Endothelial cell (in vitro differentiated cells): ENCODE data around the gene MYH13. TPM values are rescaled to one million over a fixed set of nuclear protein-coding genes. Genes with fewer than 3 reads are reported as not detected.

Experiments
- DNase-seq: peaks from one replicate; pipeline ENCODE4 v3.0.0; 2021; ENCODE audit warnings: low spot score
- H3K27ac Mint-ChIP-seq: one replicate; pipeline ENCODE4 v1.8.0; 2021; ENCODE audit warnings: mixed read lengths, inconsistent platforms; ENCODE audit not compliant: unreplicated experiment
- H3K27me3 Mint-ChIP-seq: one replicate; pipeline ENCODE4 v1.8.0; 2021; ENCODE audit warnings: mild to moderate bottlenecking, moderate library complexity, mixed read lengths, inconsistent platforms; ENCODE audit not compliant: unreplicated experiment
- H3K36me3 Mint-ChIP-seq: one replicate; pipeline ENCODE4 v1.8.0; 2021; ENCODE audit warnings: mild to moderate bottlenecking, low read depth, mixed read lengths, inconsistent platforms; ENCODE audit not compliant: unreplicated experiment
- H3K4me1 Mint-ChIP-seq: one replicate; pipeline ENCODE4 v1.8.0; 2021; ENCODE audit warnings: mild to moderate bottlenecking, mixed read lengths, inconsistent platforms; ENCODE audit not compliant: unreplicated experiment
- H3K4me3 Mint-ChIP-seq: one replicate; pipeline ENCODE4 v1.8.0; 2021; ENCODE audit warnings: mild to moderate bottlenecking, mixed read lengths, inconsistent platforms; ENCODE audit not compliant: unreplicated experiment
- H3K9me3 Mint-ChIP-seq: one replicate; pipeline ENCODE4 v1.8.0; 2021; ENCODE audit warnings: mixed read lengths, inconsistent platforms; ENCODE audit not compliant: unreplicated experiment
- total RNA-seq: library from RNA; stranded (reverse); fragmentation: NEBNext Ultra II Directional; extraction: Animal tissue kit (Norgen Biotek cat#: 25700); gene quantifications from one replicate; pipeline ENCODE4 v1.2.1, GENCODE V29; 2021; ENCODE audit not compliant: unreplicated experiment
- TF ChIP-seq, protein P1 (sequence below): fragments of 200-600 bp; sonication (generic); IDR thresholded peaks from one replicate; pipeline ENCODE4 v1.5.0; 2021; ENCODE audit warnings: antibody characterized with exemption; ENCODE audit not compliant: unreplicated experiment

MYH13 gene
- total RNA-seq, 1 donor from 2014 or later, result 0.05 TPM

DNA sequence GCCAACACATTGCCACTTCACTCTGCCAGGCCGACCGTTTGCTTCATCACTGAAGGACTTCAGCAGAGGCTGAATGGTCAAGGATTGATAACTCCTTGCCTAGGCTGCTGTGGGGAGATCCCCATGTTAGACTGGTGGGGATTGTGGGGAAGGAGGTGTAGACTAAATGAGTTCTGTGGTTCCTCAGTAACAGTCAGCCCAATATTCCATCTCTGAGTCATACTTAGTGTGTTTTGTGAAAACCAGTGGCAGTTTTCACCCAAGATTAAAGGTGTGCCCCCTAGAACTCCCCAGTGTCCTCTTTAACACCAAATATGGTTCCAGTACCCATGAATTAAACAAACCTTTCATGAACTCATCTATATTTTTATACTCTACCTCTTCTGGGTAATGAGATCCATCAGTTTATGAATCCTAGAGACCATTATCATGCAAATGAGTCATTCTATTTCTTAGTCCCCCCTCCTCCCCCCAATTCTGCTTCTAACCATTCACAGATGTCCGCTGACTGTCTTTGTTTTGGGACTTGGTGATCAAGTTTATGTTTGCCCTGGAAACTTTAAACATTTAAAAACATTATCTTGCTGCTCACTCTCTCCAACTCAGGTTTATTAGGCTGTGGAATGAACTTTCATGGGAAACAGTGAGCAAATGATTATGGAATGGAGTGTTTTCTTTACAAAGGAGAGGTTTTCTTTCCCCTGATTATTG lies 107.6 kb downstream of the MYH13 start:
- no peak for DNase-seq
- Mint-ChIP-seq H3K4me3 (no peak overlapping the region), H3K4me1 (no peaks in the 10 kb centered on the region), H3K36me3 (no peaks in the 10 kb centered on the region), H3K27ac (no peak overlapping the region), H3K9me3 (no peaks in the 10 kb centered on the region), H3K27me3 (no peaks in the 10 kb centered on the region)
- TF ChIP-seq, protein P1, sequence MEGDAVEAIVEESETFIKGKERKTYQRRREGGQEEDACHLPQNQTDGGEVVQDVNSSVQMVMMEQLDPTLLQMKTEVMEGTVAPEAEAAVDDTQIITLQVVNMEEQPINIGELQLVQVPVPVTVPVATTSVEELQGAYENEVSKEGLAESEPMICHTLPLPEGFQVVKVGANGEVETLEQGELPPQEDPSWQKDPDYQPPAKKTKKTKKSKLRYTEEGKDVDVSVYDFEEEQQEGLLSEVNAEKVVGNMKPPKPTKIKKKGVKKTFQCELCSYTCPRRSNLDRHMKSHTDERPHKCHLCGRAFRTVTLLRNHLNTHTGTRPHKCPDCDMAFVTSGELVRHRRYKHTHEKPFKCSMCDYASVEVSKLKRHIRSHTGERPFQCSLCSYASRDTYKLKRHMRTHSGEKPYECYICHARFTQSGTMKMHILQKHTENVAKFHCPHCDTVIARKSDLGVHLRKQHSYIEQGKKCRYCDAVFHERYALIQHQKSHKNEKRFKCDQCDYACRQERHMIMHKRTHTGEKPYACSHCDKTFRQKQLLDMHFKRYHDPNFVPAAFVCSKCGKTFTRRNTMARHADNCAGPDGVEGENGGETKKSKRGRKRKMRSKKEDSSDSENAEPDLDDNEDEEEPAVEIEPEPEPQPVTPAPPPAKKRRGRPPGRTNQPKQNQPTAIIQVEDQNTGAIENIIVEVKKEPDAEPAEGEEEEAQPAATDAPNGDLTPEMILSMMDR, result no peak

DNA sequence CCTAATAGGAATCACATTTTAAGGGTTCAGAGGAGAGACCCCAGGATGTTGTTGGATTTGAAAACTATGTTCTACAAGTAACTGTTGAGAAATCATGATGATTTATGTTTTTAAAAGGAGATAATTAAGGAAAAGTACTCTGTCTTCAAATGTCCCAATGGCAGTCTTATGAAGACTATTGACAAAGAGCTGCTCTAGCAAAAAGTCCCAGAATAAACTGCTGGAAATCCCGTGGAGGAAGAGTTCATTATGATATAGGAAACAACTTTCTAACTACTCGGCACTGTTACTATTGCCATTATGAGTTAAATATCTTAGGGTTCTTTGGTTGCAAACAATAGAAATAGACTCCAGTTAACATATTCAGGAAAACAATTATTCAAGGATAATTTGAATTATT lies 108.8 kb downstream of the MYH13 start:
- Mint-ChIP-seq H3K4me3 (no peak overlapping the region), H3K27ac (no peak overlapping the region), H3K9me3 (no peaks in the 10 kb centered on the region), H3K27me3 (no peaks in the 10 kb centered on the region), H3K4me1 (no peaks in the 10 kb centered on the region), H3K36me3 (no peaks in the 10 kb centered on the region)
- DNase-seq, result no peak
- TF ChIP-seq, protein P1, result no peak

DNA sequence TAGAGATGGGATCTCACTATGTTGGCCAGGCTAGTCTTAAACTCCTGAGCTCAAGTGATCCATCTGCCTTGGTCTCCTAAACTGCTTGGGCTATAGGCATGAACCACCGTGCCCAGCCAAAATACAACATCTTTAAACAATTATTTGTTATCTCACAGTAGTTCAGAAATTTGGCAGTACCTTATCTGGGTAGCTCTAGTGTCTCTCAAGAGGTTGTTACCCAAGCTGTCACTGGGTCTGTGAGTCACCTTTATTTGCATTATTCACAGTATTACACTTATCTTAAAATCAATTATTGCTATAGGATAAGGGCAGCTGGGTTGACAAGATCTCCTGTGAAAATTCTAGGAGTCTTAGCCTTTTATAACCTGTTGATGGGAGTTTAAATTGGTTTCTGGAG lies 110.4 kb downstream of the MYH13 start:
- Mint-ChIP-seq H3K27ac (no peak overlapping the region), H3K4me3 (no peak overlapping the region), H3K4me1 (no peaks in the 10 kb centered on the region), H3K36me3 (no peaks in the 10 kb centered on the region), H3K9me3 (no peaks in the 10 kb centered on the region), H3K27me3 (no peaks in the 10 kb centered on the region)
- TF ChIP-seq, protein P1, result no peak
- DNase-seq, result no peak

GRCh38 chr17:10261098-10261497 lies 111.7 kb downstream of the MYH13 start:
- Mint-ChIP-seq H3K27ac (no peak overlapping the region), H3K4me3 (no peak overlapping the region), H3K27me3 (peaks cover 3% of the 10 kb centered on the region), H3K9me3 (no peaks in the 10 kb centered on the region), H3K36me3 (no peaks in the 10 kb centered on the region), H3K4me1 (no peaks in the 10 kb centered on the region)
- TF ChIP-seq, protein P1, result no peak
- DNase-seq, result no peak

DNA sequence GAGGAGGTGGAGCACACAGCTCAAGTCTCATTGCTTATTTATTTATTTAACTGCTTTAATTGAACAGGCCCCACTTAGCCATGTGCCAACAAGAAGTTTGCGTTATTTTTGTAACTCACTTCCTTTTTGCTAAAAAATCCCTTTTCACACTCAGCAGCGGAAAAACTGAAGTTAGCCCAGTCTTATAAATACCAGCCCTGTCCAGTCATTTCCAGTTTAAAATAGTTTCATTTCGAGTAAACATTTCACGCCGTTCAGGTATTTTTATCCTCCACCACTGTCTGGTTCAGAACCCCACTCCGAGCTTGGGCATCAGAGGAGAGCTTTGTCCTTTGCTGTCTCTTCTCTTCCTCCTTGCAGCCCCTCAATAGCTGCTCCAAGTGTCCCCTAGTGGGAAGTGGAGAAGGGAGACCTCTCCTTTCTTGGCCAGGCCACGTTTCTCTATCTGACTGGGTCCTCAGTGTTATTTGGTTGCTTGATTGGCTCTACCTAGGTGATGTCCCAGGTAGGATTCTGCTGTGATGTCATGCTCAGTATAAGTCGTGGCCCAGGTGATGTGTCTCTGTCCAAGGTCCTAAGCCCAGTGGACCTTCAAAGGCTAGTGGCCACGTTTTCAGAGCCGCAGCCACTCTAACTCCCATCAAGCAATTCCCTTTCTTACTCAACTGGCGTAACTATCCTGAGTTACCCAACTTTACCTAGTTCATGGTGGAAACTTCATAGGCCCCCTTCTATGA lies 121.4 kb downstream of the MYH13 start:
- H3K4me1 Mint-ChIP-seq, result no peaks in the 10 kb centered on the region
- H3K27ac Mint-ChIP-seq, result no peak overlapping the region
- no peaks in the 10 kb centered on the region for H3K9me3 Mint-ChIP-seq
- H3K4me3 Mint-ChIP-seq, result no peak overlapping the region
- peaks cover 3% of the 10 kb centered on the region for H3K27me3 Mint-ChIP-seq
- no peak for DNase-seq
- TF ChIP-seq, protein P1, result no peak
- H3K36me3 Mint-ChIP-seq, result no peaks in the 10 kb centered on the region
